ENCODE data around the gene CSF2.

Gene CSF2

DNA sequence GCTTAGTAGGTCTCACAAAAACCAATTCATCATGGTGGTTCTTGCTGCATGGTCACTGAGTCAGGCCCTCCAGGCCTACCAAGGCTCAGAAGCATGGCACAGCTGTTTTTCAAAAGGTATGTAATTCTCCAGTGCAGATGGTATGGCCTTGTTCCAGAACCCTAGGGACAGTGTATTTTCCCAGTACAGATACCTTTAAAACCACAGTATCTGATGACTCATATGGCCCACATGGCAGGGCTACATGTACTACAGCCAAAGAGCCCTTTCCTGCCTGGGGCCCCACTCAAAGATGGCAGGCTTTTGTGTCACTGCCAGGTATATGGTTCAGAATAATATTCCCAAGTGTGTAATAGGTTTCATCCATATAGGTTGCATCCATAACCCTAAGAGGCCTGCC lies 16.5 kb downstream of the CSF2 start:
- H3K9ac ChIP-seq (ENCODE audit: low read length), result no peak overlapping the region
- no peaks in the 10 kb centered on the region for H3K36me3 ChIP-seq (replicated peaks; ENCODE audit: insufficient read depth, low read length)
- TF ChIP-seq EZH2 (optimal IDR thresholded peaks at IDR 0.05; ENCODE audit: low read depth, low read length) (no peak), EZH2phosphoT487 (IDR thresholded peaks at IDR 0.05; ENCODE audit: low read length) (no peak)
- TF ChIP-seq, protein P1, sequence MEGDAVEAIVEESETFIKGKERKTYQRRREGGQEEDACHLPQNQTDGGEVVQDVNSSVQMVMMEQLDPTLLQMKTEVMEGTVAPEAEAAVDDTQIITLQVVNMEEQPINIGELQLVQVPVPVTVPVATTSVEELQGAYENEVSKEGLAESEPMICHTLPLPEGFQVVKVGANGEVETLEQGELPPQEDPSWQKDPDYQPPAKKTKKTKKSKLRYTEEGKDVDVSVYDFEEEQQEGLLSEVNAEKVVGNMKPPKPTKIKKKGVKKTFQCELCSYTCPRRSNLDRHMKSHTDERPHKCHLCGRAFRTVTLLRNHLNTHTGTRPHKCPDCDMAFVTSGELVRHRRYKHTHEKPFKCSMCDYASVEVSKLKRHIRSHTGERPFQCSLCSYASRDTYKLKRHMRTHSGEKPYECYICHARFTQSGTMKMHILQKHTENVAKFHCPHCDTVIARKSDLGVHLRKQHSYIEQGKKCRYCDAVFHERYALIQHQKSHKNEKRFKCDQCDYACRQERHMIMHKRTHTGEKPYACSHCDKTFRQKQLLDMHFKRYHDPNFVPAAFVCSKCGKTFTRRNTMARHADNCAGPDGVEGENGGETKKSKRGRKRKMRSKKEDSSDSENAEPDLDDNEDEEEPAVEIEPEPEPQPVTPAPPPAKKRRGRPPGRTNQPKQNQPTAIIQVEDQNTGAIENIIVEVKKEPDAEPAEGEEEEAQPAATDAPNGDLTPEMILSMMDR (IDR thresholded peaks at IDR 0.05; ENCODE audit: low read length), result no peak
- H3K9me3 ChIP-seq (replicated peaks; ENCODE audit: insufficient read depth, low read length), result no peaks in the 10 kb centered on the region
- no peaks in the 10 kb centered on the region for H4K20me1 ChIP-seq (ENCODE audit: insufficient read depth, low read length)
- peak overlapping the region; percentile 0; the same call in 1 of the 2 replicates for H3K4me2 ChIP-seq (ENCODE audit: low read depth, low read length)
- no peaks in the 10 kb centered on the region for H3K79me2 ChIP-seq (ENCODE audit: low read length)
- H2AFZ ChIP-seq (ENCODE audit: low read length), result no peak overlapping the region
- peak; percentile 54 for DNase-seq
- H3K27ac ChIP-seq (ENCODE audit: low read length), result peak overlapping the region; percentile 4; the same call in 1 of the 2 replicates
- H3K27me3 ChIP-seq (replicated peaks; ENCODE audit: insufficient read depth, low read length), result no peaks in the 10 kb centered on the region
- peaks cover 5% of the 10 kb centered on the region for H3F3A ChIP-seq (ENCODE audit: insufficient read depth, low read length)
- H3K4me1 ChIP-seq (ENCODE audit: low read length), result peaks cover 18% of the 10 kb centered on the region
- H3K4me3 ChIP-seq (ENCODE audit: low read length), result no peak overlapping the region
- H3K9me2 ChIP-seq (replicated peaks; ENCODE audit: insufficient read depth, low read length), result no peaks in the 10 kb centered on the region

DNA sequence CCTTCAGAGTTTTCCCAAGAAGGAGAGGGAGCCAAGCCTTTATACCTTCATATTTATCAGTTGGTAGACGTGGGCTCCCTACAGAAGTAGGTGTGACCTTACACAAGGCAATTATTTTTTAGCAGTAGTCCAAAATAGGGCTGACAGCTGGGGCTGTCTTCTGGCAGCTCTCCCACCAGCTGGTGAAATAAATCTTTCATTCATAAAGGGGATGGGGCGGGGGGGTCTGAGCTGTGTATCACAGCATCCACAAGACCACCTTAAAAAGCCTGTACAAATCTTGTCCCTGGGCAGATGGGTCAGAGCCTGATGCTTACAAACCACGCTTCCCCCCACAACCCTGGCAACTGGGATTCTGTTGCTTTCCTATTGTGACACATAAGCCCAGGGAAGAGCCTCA lies 19.7 kb downstream of the CSF2 start:
- Histone ChIP-seq H3K27me3 (replicated peaks; ENCODE audit: insufficient read depth, low read length) (no peaks in the 10 kb centered on the region), H3K4me1 (ENCODE audit: low read length) (peaks cover 18% of the 10 kb centered on the region), H3F3A (ENCODE audit: insufficient read depth, low read length) (peaks cover 5% of the 10 kb centered on the region), H3K9me3 (replicated peaks; ENCODE audit: insufficient read depth, low read length) (no peaks in the 10 kb centered on the region), H3K9ac (ENCODE audit: low read length) (no peak overlapping the region), H3K9me2 (replicated peaks; ENCODE audit: insufficient read depth, low read length) (no peaks in the 10 kb centered on the region), H2AFZ (ENCODE audit: low read length) (no peak overlapping the region), H3K36me3 (replicated peaks; ENCODE audit: insufficient read depth, low read length) (no peaks in the 10 kb centered on the region), H4K20me1 (ENCODE audit: insufficient read depth, low read length) (no peaks in the 10 kb centered on the region), H3K79me2 (ENCODE audit: low read length) (no peaks in the 10 kb centered on the region), H3K4me3 (ENCODE audit: low read length) (no peak overlapping the region), H3K4me2 (ENCODE audit: low read depth, low read length) (no peak overlapping the region), H3K27ac (ENCODE audit: low read length) (no peak overlapping the region)
- no peak for TF ChIP-seq EZH2 (optimal IDR thresholded peaks at IDR 0.05; ENCODE audit: low read depth, low read length)
- no peak for TF ChIP-seq EZH2phosphoT487 (IDR thresholded peaks at IDR 0.05; ENCODE audit: low read length)
- TF ChIP-seq, protein P1 (IDR thresholded peaks at IDR 0.05; ENCODE audit: low read length), result no peak
- no peak for DNase-seq

GRCh38 chr5:132094393-132095076 lies 20.9 kb downstream of the CSF2 start:
- DNase-seq, result no peak
- no peak overlapping the region for H2AFZ ChIP-seq (ENCODE audit: low read length)
- peaks cover 22% of the 10 kb centered on the region for H3K4me1 ChIP-seq (ENCODE audit: low read length)

More at GRCh38 chr5:132094393-132095076, 20.9 kb downstream of the CSF2 start:
- Histone ChIP-seq H3K27ac (ENCODE audit: low read length) (no peak overlapping the region), H3K9me2 (replicated peaks; ENCODE audit: insufficient read depth, low read length) (no peaks in the 10 kb centered on the region), H3K36me3 (replicated peaks; ENCODE audit: insufficient read depth, low read length) (no peaks in the 10 kb centered on the region), H4K20me1 (ENCODE audit: insufficient read depth, low read length) (no peaks in the 10 kb centered on the region), H3K4me2 (ENCODE audit: low read depth, low read length) (no peak overlapping the region), H3K79me2 (ENCODE audit: low read length) (no peaks in the 10 kb centered on the region), H3K27me3 (replicated peaks; ENCODE audit: insufficient read depth, low read length) (no peaks in the 10 kb centered on the region), H3F3A (ENCODE audit: insufficient read depth, low read length) (peaks cover 5% of the 10 kb centered on the region), H3K4me3 (ENCODE audit: low read length) (no peak overlapping the region), H3K9ac (ENCODE audit: low read length) (no peak overlapping the region), H3K9me3 (replicated peaks; ENCODE audit: insufficient read depth, low read length) (no peaks in the 10 kb centered on the region)
- TF ChIP-seq EZH2phosphoT487 (IDR thresholded peaks at IDR 0.05; ENCODE audit: low read length), result no peak
- TF ChIP-seq, protein P1 (IDR thresholded peaks at IDR 0.05; ENCODE audit: low read length), result no peak
